Effector CD8-positive, alpha-beta T cell (primary cell): ENCODE measurements around the gene DNER.
"Not testable (repeated sequence)": the region's sequence is repeated elsewhere in the genome, so short reads cannot be mapped to it uniquely, and the experiment has no call there.

ENCODE experiments used
- DNase-seq: peaks from one replicate; lab custom pipeline; 2025; lab: John Stamatoyannopoulos, UW
- total RNA-seq, 4 experiments: gene quantifications; one replicate each; lab custom pipeline; 2026; lab: John Stamatoyannopoulos, UW

DNER gene
- total RNA-seq: 0 to 0.18 (median 0) reads per million in 4 experiments

- DNase-seq: no peak
These were observed at the start of gene DNER for GRCh38 chr2:229714080-229714735. Gene DNER, minus strand, starts transcription at chr2:229714555. Its CDS starts 132 bp downstream, at chr2:229714423.

DNA sequence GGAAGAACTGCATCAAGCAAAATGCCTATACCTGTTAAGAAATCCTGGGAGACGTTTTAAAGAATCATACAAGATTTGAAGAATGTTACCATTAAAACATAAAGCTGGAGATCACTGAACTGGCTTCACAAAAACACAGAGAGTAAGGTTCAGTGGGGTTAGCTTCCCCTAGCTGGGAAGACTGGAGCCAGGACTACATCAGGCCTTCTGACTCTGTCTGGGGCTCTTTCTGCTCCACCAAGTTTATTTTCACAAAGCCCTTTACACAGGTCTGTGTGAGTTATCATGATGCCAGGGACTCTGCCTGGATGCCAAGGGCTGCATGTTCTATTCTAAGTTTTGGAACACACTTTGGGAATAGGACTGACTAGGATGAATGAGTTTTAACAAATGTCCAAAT, 47.3 kb upstream of the DNER start:
- DNase-seq: no peak

GRCh38 chr2:229757462-229757861, 43.1 kb upstream of the DNER start:
- DNase-seq: not testable (repeated sequence)

- no peak for DNase-seq
These were observed 38.8 kb upstream of the DNER start for GRCh38 chr2:229752970-229753729.

DNA sequence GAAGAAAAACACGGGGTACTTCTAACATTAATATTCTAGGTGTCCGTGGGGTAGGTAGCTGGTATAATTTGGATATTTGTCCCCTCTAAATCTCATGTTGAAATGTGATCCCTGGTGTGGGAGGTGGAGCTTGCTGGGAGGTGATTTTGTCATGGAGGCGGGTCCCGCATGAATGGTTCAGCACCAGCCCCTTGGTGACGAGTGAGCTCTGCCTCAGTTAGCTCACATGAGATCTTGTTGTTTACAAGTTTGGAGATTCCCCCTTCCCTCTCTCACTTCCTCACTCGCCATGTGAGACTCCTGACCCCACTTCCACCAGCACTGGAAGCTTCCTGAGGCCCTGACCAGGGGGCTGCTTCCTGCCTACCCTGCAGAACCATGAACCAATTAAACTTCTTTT, 35.4 kb upstream of the DNER start:
- DNase-seq: no peak

DNA sequence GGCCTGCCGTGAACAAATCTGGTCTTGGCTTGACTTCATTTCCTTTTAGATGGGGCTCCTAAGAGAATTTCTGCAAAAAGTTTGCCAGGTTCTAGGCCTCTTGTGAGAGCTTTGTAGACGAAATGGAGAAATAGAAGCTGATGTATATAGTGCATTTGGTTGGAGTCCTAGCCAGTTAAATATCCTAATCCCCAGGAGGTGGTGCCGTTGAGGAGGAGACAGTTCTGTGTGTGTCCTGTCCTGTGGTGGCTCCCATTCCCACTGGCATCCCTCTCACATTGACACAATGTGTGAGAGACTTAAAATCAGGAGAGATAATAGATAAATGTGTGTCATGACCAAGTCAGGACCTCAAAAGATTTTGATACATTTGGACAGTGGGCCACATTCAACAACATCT, 34.6 kb upstream of the DNER start:
- DNase-seq: no peak

DNA sequence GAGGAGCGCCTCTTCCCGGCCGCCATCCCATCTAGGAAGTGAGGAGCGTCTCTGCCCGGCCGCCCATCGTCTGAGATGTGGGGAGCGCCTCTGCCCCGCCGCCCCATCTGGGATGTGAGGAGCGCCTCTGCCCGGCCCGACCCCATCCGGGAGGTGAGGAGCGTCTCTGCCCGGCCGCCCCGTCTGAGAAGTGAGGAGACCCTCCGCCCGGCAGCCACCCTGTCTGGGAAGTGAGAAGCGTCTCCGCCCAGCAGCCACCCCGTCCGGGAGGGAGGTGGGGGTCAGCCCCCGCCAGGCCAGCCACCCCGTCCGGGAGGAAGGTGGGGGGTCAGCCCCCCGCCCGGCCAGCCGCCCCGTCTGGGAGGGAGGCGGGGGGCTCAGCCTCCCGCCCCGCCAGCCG, 28.3 kb upstream of the DNER start:
- DNase-seq: not testable (repeated sequence)

GRCh38 chr2:229740279-229740678, 25.9 kb upstream of the DNER start:
- DNase-seq: no peak

DNA sequence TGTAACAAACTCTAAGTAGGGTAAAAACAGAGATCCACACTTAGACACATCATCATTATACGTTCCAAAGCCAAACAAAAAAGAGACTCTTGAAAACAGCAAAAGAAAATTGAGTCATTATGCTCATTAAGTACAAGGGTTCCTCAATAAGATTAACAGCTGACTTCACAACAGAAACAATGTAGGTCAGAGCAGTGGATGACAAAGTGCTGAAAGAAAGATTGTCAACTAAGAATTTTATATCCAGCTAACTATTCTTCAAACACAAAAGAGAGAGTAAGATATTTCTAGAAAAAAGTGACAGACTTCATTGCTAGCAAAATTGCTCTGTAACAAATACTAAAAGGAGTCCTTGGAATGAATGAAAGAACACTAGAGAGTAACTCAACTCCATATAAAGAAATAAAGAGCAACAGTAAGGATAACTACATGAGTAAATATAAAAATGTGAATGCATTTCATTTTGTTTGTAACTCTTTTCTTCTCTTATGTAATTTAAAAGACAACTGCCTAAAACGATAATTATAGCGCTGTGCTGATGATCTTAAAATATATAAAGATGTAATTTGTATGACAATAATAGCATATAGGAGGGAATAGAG, 23.8 kb upstream of the DNER start:
- DNase-seq: no peak

- DNase-seq: no peak
These were observed 20.1 kb upstream of the DNER start for GRCh38 chr2:229734410-229734809.

DNA sequence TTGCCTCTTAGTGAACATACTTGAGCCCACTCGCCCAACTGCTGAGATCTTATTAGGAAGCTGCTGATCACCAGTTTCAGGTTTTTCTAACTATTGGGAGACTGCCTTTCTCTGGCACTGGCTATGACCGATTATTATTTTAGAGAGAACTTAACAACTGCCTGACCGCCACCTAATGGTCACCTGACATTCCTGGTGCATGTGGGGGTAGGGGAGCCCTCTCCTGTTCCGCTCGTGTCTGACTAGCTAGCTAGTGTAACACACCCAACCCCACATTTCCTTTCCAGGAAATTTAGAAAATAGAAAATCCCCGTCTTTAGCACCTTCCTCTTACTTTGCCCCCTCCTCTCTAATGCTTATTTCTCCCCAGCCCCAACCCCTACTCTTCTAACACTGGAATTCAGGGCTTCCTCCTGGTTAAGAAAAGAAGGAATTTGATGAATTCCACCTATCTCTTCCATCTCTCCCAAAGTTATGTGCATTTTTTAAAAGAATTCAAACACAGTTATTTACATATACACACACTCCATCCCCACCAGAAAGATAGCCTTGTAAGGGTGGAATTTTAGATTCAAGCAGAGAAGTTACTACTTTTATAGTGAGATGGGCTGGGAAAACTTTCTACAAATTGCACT, 19.4 kb upstream of the DNER start:
- no peak for DNase-seq

GRCh38 chr2:229732897-229733296, 18.5 kb upstream of the DNER start:
- DNase-seq: no peak

- no peak for DNase-seq
These were observed 17.6 kb upstream of the DNER start for GRCh38 chr2:229731916-229732315.

- no peak for DNase-seq
These were observed 17.0 kb upstream of the DNER start for GRCh38 chr2:229731363-229731762.

DNA sequence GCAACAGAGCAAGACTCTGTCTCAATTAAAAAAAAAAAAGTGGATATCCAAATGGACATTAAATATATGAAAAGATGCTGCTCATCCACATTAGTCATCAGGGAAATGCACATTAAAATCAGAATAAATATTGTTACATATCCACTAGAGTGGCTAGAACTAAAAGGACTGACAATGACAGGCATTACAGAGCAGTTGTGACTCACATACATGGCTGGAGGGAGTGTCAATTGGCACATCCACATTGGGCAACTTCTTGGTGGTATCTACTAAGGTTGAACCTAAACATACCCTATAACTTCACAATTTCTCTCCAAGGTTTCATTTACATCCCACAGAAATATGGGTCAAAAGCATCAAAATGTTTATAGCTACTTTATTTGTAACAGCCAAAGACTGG, 14.0 kb upstream of the DNER start:
- no peak for DNase-seq

GRCh38 chr2:229726643-229727042, 12.3 kb upstream of the DNER start:
- no peak for DNase-seq

GRCh38 chr2:229725716-229726574, 11.6 kb upstream of the DNER start:
- no peak for DNase-seq

DNA sequence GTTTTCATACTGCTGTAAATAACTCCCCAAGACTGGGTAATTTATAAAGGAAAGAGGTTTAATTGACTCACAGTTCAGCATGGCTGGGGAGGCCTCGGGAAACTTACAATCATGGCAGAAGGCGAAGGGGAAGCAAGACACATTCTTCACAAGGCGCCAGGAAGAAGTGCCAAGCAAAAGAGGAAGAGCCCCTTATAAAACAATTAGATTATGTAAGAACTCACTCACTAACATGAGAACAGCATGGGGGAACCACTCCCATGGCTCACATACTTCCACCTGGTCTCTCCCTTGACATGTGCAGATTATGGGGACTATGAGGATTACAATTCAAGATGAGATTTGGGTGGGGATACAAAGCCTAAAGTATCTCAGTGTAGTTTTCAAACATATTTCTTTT, 8.8 kb upstream of the DNER start:
- DNase-seq: not testable (repeated sequence)

- DNase-seq: no peak
These were observed 5.7 kb upstream of the DNER start for GRCh38 chr2:229719926-229720647.

GRCh38 chr2:229718057-229718456, 3.7 kb upstream of the DNER start:
- no peak for DNase-seq
